Measurements from ENCODE around the gene STS. TPM values are rescaled to one million over a fixed set of nuclear protein-coding genes. Genes with fewer than 3 reads are reported as not detected.

The STS gene
- total and polyA plus RNA-seq, 2 donors (not counting 3 experiments of a cell fraction or from before 2014, with no cell fraction given), result 2.1 to 4.9 TPM

DNA sequence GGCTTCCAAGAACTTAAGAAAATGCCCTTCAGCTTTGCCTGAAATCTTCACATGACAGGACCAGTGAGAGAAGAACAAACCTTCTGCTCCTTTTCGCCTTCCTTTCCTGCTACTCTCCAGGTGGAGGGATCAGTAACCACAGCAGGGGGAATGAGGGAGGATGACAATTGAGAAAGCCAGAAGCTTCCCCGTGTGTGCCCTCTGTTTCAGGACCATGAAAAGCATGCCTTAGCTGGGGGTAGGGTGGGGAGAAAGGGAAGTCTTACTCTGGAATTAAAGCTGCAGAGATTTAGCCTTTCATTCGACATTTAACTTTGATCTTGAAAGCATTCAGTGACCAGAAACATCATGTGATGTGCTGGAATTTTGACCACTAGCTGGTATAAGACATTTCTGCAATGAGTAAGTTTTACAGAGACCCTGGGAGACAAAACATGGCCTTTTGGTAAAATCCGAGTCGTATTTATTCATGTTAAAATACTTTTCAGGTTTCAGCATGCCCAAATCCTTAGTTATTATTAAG, 11.0 kb downstream of the STS start:
- Histone ChIP-seq H3K9ac (replicated peaks; ENCODE audit: extremely low read depth, insufficient read depth, low read length) (no peak overlapping the region), H4K20me1 (replicated peaks; ENCODE audit: control insufficient read depth, extremely low read depth, insufficient read depth, low read length) (no peaks in the 10 kb centered on the region), H3K4me2 (ENCODE audit: insufficient read depth, low read length) (no peak overlapping the region), H3K27me3 (ENCODE audit: control insufficient read depth in 2 of 2, insufficient read depth in 2 of 2, low read length in 2 of 2) (no peaks in the 10 kb centered on the region), H3K36me3 (ENCODE audit: control insufficient read depth in 2 of 2, extremely low read depth in 1 of 2, insufficient read depth in 2 of 2, low read length in 2 of 2) (no peaks in the 10 kb centered on the region), H3K9me3 (replicated peaks; ENCODE audit: control insufficient read depth, insufficient read depth, low read length) (no peaks in the 10 kb centered on the region), H3K79me2 (ENCODE audit: control insufficient read depth, insufficient read depth, low read length) (no peaks in the 10 kb centered on the region), H3K27ac (ENCODE audit: insufficient read depth, low read depth, low read length) (no peak overlapping the region), H3K4me1 (ENCODE audit: control insufficient read depth, extremely low read depth, insufficient read depth, low read length) (no peaks in the 10 kb centered on the region), H3K4me3 (replicated peaks in 1 of 3; ENCODE audit: insufficient read depth in 1 of 3, low read depth in 1 of 3, low read length in 3 of 3) (no peak overlapping the region), H3K9me1 (replicated peaks; ENCODE audit: control insufficient read depth, extremely low read depth, insufficient read depth, low read length) (no peaks in the 10 kb centered on the region), H2AFZ (ENCODE audit: low read depth, low read length) (no peak overlapping the region)
- DNase-seq (ENCODE audit: low read depth, low spot score) (no peak), FAIRE-seq (no peak)
- dilution Hi-C loops (cut with MboI; ENCODE audit: extremely low pct_ligation_motif_present, low sequenced_read_pairs), result no loop called here
- no TSS peak for BruUV-seq (replicated peaks)
- intact Hi-C loops (cut with micrococcal nuclease), result no loop called here
- CTCF ChIA-PET, result no interaction called here
- POLR2A ChIA-PET, result no interaction called here
- no peak for TF ChIP-seq FOS (IDR thresholded peaks at IDR 0.05; ENCODE audit: borderline replicate concordance, insufficient read depth, low read length)
- TF ChIP-seq JUN (IDR thresholded peaks at IDR 0.05; ENCODE audit: borderline replicate concordance, insufficient read depth, insufficient read length, low read depth), result no peak
- TF ChIP-seq, protein P1, sequence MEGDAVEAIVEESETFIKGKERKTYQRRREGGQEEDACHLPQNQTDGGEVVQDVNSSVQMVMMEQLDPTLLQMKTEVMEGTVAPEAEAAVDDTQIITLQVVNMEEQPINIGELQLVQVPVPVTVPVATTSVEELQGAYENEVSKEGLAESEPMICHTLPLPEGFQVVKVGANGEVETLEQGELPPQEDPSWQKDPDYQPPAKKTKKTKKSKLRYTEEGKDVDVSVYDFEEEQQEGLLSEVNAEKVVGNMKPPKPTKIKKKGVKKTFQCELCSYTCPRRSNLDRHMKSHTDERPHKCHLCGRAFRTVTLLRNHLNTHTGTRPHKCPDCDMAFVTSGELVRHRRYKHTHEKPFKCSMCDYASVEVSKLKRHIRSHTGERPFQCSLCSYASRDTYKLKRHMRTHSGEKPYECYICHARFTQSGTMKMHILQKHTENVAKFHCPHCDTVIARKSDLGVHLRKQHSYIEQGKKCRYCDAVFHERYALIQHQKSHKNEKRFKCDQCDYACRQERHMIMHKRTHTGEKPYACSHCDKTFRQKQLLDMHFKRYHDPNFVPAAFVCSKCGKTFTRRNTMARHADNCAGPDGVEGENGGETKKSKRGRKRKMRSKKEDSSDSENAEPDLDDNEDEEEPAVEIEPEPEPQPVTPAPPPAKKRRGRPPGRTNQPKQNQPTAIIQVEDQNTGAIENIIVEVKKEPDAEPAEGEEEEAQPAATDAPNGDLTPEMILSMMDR (IDR thresholded peaks at IDR 0.05; ENCODE audit: extremely low read depth in 1 of 2, insufficient read depth in 1 of 2, low read depth in 1 of 2, low read length in 2 of 2), result no peak
- no peak for TF ChIP-seq POLR2A (IDR thresholded peaks at IDR 0.05; ENCODE audit: low read depth, low read length)

DNA sequence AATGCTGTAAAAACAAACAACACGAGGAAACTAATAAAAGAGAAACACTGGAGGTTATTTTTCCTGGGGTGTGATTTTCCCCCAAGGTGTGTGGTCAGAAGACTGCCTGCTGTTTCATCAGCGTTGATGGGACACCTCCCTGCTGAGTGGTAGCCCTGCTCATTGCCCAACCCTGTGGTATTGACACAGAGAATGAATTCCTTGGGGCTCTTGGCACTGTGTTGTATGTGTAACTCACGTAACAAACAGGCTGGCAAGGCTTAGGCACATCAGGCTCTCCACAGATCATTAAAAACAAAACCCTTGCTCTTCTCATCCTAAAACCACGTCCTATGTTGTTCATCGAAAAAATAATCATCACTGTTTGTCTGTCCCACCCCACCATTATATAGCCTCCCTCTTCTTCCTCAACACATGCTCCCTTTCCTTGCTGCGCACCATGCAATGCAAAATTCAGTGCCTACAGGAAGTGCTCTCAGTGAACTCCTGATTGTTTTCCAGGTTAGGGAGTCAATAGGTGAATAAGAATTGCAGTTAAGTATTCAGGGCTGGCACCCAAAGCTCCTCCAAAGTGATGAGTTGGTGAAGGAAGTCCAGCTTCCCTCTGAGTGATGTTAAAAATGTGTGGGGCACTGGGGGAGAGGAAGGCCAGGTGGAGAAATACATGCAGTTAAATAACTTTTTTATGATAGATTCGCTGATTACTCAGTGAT, 11.8 kb downstream of the STS start:
- no peak overlapping the region for H3K27ac ChIP-seq (ENCODE audit: insufficient read depth, low read depth, low read length)
- no peaks in the 10 kb centered on the region for H3K79me2 ChIP-seq (ENCODE audit: control insufficient read depth, insufficient read depth, low read length)
- no TSS peak for BruUV-seq (replicated peaks)
- intact Hi-C loops (cut with micrococcal nuclease), result no loop called here
- no peaks in the 10 kb centered on the region for H3K27me3 ChIP-seq (ENCODE audit: control insufficient read depth in 2 of 2, insufficient read depth in 2 of 2, low read length in 2 of 2)
- FAIRE-seq, result no peak
- H3K4me2 ChIP-seq (ENCODE audit: insufficient read depth, low read length), result no peak overlapping the region
- CTCF ChIA-PET, result no interaction called here
- H2AFZ ChIP-seq (ENCODE audit: low read depth, low read length), result no peak overlapping the region
- no peak overlapping the region for H3K4me3 ChIP-seq (replicated peaks in 1 of 3; ENCODE audit: insufficient read depth in 1 of 3, low read depth in 1 of 3, low read length in 3 of 3)
- dilution Hi-C loops (cut with MboI; ENCODE audit: extremely low pct_ligation_motif_present, low sequenced_read_pairs), result no loop called here
- no peaks in the 10 kb centered on the region for H3K9me3 ChIP-seq (replicated peaks; ENCODE audit: control insufficient read depth, insufficient read depth, low read length)
- H4K20me1 ChIP-seq (replicated peaks; ENCODE audit: control insufficient read depth, extremely low read depth, insufficient read depth, low read length), result no peaks in the 10 kb centered on the region
- TF ChIP-seq POLR2AphosphoS5 (IDR thresholded peaks at IDR 0.05; ENCODE audit: insufficient read depth, low read depth, low read length), result no peak
- TF ChIP-seq, protein P2, sequence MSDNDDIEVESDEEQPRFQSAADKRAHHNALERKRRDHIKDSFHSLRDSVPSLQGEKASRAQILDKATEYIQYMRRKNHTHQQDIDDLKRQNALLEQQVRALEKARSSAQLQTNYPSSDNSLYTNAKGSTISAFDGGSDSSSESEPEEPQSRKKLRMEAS (IDR thresholded peaks at IDR 0.05; ENCODE audit: insufficient read depth, insufficient read length), result no peak
- POLR2A ChIA-PET, result no interaction called here
- no peaks in the 10 kb centered on the region for H3K9me1 ChIP-seq (replicated peaks; ENCODE audit: control insufficient read depth, extremely low read depth, insufficient read depth, low read length)
- no peak overlapping the region for H3K9ac ChIP-seq (replicated peaks; ENCODE audit: extremely low read depth, insufficient read depth, low read length)
- H3K36me3 ChIP-seq (ENCODE audit: control insufficient read depth in 2 of 2, extremely low read depth in 1 of 2, insufficient read depth in 2 of 2, low read length in 2 of 2), result no peaks in the 10 kb centered on the region
- no peak for DNase-seq (ENCODE audit: low read depth, low spot score)
- H3K4me1 ChIP-seq (ENCODE audit: control insufficient read depth, extremely low read depth, insufficient read depth, low read length), result no peaks in the 10 kb centered on the region
